H9 (cell line): ENCODE results near the gene CDR2L. TPM values are rescaled to one million over a fixed set of nuclear protein-coding genes. Genes with fewer than 3 reads are reported as not detected.
A peak's percentile ranks its signal among the peaks of the same experiment; 100 is the strongest.
"Not testable (repeated sequence)": the region's sequence is repeated elsewhere in the genome, so short reads cannot be mapped to it uniquely, and the experiment has no call there.

Experiments used
- DNase-seq: peaks from one replicate; pipeline ENCODE4 v3.0.0-alpha.2; 2017
- H2AFZ ChIP-seq: one replicate; pipeline ENCODE4 v1.6.1; 2013; ENCODE audit warnings: mild to moderate bottlenecking, low read length, control low read depth, moderate library complexity
- H2AK5ac ChIP-seq: 2 replicates; pipeline ENCODE4 v1.6.1; 2013; ENCODE audit warnings: low read length, control low read depth, mixed read lengths; ENCODE audit not compliant: insufficient read length
- H2BK120ac ChIP-seq: one replicate; pipeline ENCODE4 v1.6.1; 2013; ENCODE audit warnings: low read depth, mild to moderate bottlenecking, low read length, control low read depth, inconsistent platforms; ENCODE audit not compliant: poor library complexity, severe bottlenecking
- H2BK12ac ChIP-seq: 2 replicates; pipeline ENCODE4 v1.6.1; 2013; ENCODE audit warnings: low read length, control low read depth, mixed read lengths, low read depth; ENCODE audit not compliant: insufficient read length
- H2BK15ac ChIP-seq: 2 replicates; pipeline ENCODE4 v1.6.1; 2013; ENCODE audit warnings: low read depth, low read length, control low read depth
- H2BK20ac ChIP-seq: one replicate; pipeline ENCODE4 v1.6.1; 2013; ENCODE audit warnings: low read depth, mild to moderate bottlenecking, low read length, control low read depth, inconsistent platforms; ENCODE audit not compliant: poor library complexity, severe bottlenecking
- H2BK5ac ChIP-seq: 2 replicates; pipeline ENCODE4 v1.6.1; 2013; ENCODE audit warnings: low read length, control low read depth, mixed read lengths; ENCODE audit not compliant: insufficient read length
- H3K14ac ChIP-seq: 2 replicates; pipeline ENCODE4 v1.6.1; 2013; ENCODE audit warnings: low read length, control low read depth; ENCODE audit not compliant: insufficient read depth
- H3K18ac ChIP-seq: 2 replicates; pipeline ENCODE4 v1.6.1; 2013; ENCODE audit warnings: low read depth, mild to moderate bottlenecking, mixed read lengths, low read length, control low read depth; ENCODE audit not compliant: insufficient read length
- H3K23ac ChIP-seq: 2 replicates; pipeline ENCODE4 v1.6.1; 2013; ENCODE audit warnings: low read length, control low read depth, mixed read lengths, low read depth; ENCODE audit not compliant: insufficient read length
- H3K23me2 ChIP-seq: 2 replicates; pipeline ENCODE4 v1.6.1; 2013; ENCODE audit warnings: low read depth, mild to moderate bottlenecking, mixed read lengths, low read length, control low read depth; ENCODE audit not compliant: insufficient read length, poor library complexity, severe bottlenecking
- H3K27ac ChIP-seq: 2 replicates; pipeline ENCODE4 v1.5.1; 2013; ENCODE audit warnings: low read length, control low read depth, mixed read lengths, low read depth; ENCODE audit not compliant: insufficient read length
- H3K27me3 ChIP-seq: 2 replicates; pipeline ENCODE4 v1.6.1; 2013; ENCODE audit warnings: low read length, control low read depth, inconsistent platforms; ENCODE audit not compliant: insufficient read depth
- H3K4ac ChIP-seq: 2 replicates; pipeline ENCODE4 v1.6.1; 2013; ENCODE audit warnings: low read depth, mild to moderate bottlenecking, control low read depth, inconsistent platforms, low read length, moderate library complexity
- H3K4me1 ChIP-seq: 2 replicates; pipeline ENCODE4 v1.6.1; 2013; ENCODE audit warnings: low read length, control low read depth, inconsistent platforms; ENCODE audit not compliant: insufficient read depth
- H3K4me2 ChIP-seq: 2 replicates; pipeline ENCODE4 v1.6.1; 2013; ENCODE audit warnings: low read length, control low read depth, mixed read lengths; ENCODE audit not compliant: insufficient read length, insufficient read depth
- H3K56ac ChIP-seq: 2 replicates; pipeline ENCODE4 v1.6.1; 2013; ENCODE audit warnings: low read depth, mild to moderate bottlenecking, mixed read lengths, low read length, control low read depth; ENCODE audit not compliant: insufficient read length
- H3K79me1 ChIP-seq: 2 replicates; pipeline ENCODE4 v1.6.1; 2013; ENCODE audit warnings: low read depth, mild to moderate bottlenecking, moderate library complexity, low read length, control low read depth, inconsistent platforms; ENCODE audit not compliant: insufficient read depth, poor library complexity, severe bottlenecking
- H3K79me2 ChIP-seq: 2 replicates; pipeline ENCODE4 v1.6.1; 2013; ENCODE audit warnings: low read length, control low read depth, inconsistent platforms; ENCODE audit not compliant: insufficient read depth
- H3K9ac ChIP-seq: 2 replicates; pipeline ENCODE4 v1.6.1; 2013; ENCODE audit warnings: low read length, control low read depth, mixed read lengths; ENCODE audit not compliant: insufficient read length; ENCODE audit errors: extremely low read depth
- H3K9me3 ChIP-seq: one replicate; pipeline ENCODE4 v1.6.1; 2013; ENCODE audit warnings: low read depth, low read length, inconsistent platforms; ENCODE audit not compliant: control insufficient read depth
- H3T11ph ChIP-seq: one replicate; pipeline ENCODE4 v1.6.1; 2013; ENCODE audit warnings: mild to moderate bottlenecking, low read length, control low read depth, inconsistent platforms
- H4K20me1 ChIP-seq: one replicate; pipeline ENCODE4 v1.6.1; 2013; ENCODE audit not compliant: control insufficient read depth, insufficient read length, insufficient read depth
- H4K5ac ChIP-seq: 2 replicates; pipeline ENCODE4 v1.6.1; 2013; ENCODE audit warnings: low read depth, mild to moderate bottlenecking, mixed read lengths, low read length, control low read depth; ENCODE audit not compliant: insufficient read length
- H4K8ac ChIP-seq: replicated peaks from 2 replicates; pipeline ENCODE4 v1.6.1; 2013; ENCODE audit warnings: low read length, control low read depth, mixed read lengths, low read depth; ENCODE audit not compliant: insufficient read length
- H4K91ac ChIP-seq: 2 replicates; pipeline ENCODE4 v1.6.1; 2013; ENCODE audit warnings: low read depth, mild to moderate bottlenecking, moderate library complexity, mixed read lengths, low read length, control low read depth; ENCODE audit not compliant: insufficient read length
- H3K27ac Mint-ChIP-seq, 3 experiments: 2 replicates in 2 of 3; 3 replicates in 1 of 3; pipeline ENCODE4 v1.8.0; 2020 to 2021; ENCODE audit warnings: mixed read lengths in 3 of 3, mild to moderate bottlenecking in 1 of 3, moderate library complexity in 1 of 3
- H3K27me3 Mint-ChIP-seq: 2 replicates; pipeline ENCODE4 v1.8.0; 2021; ENCODE audit warnings: low read depth, mild to moderate bottlenecking, moderate library complexity, mixed read lengths
- H3K36me3 Mint-ChIP-seq, 3 experiments: 2 replicates in 2 of 3; 3 replicates in 1 of 3; pipeline ENCODE4 v1.8.0; 2020 to 2021; ENCODE audit warnings: low read depth in 3 of 3, mixed read lengths in 3 of 3; ENCODE audit not compliant: insufficient read depth in 1 of 3
- H3K4me1 Mint-ChIP-seq, 2 experiments: 2 replicates each; pipeline ENCODE4 v1.8.0; 2020; ENCODE audit warnings: mixed read lengths in 2 of 2
- H3K4me3 Mint-ChIP-seq, 2 experiments: 2 replicates in 1 of 2; 3 replicates in 1 of 2; pipeline ENCODE4 v1.8.0; 2020 to 2021; ENCODE audit warnings: mild to moderate bottlenecking in 2 of 2, mixed read lengths in 2 of 2, moderate library complexity in 1 of 2
- H3K9me3 Mint-ChIP-seq, 2 experiments: 2 replicates in 1 of 2; 3 replicates in 1 of 2; pipeline ENCODE4 v1.8.0; 2020; ENCODE audit warnings: mild to moderate bottlenecking in 2 of 2, mixed read lengths in 2 of 2, moderate library complexity in 1 of 2
- CTCF ChIP-seq: fragments of 200-600 bp; sonication (generic); conservative IDR thresholded peaks from 3 replicates; pipeline ENCODE4 v1.8.0; 2021; ENCODE audit warnings: antibody characterized with exemption, mild to moderate bottlenecking
- WGBS: extraction: QIAGEN DNeasy Blood & Tissue Kit; methylation state at CpG from one replicate; pipeline ENCODE4 v1.1.7; 2013; ENCODE audit warnings: missing lambda C conversion rate, low lambda C conversion rate, mixed read lengths; ENCODE audit not compliant: insufficient read length; ENCODE audit errors: extremely low coverage; 5-methylcytosine and 5-hydroxymethylcytosine counted together
- total RNA-seq: library from RNA; stranded (reverse); gene quantifications from 2 replicates; pipeline ENCODE4 v1.2.1, GENCODE V29; 2021

The CDR2L gene
- total RNA-seq, 1 experiment from 2014 or later: 23.3 TPM

DNA sequence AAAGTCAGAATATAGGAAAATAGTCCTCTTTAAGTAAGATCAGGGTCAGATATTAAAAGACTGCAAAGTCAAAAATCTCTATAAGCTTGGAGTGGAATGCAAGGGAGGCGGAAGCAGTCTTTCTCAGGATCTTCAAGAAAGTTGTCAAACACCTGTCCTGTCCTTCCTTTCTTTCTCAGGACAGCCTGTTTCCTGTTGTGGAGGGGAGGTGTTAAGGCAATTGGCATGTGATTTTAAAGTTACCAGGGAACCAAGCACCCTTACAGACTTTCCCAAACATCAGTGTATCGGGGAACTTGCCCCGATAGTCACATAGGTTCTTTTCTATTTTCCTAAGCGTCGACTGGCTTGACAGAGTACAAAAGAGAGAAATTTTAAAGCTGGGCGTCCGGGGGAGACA, 57.3 kb downstream of the CDR2L start:
- H2AK5ac ChIP-seq: no peak overlapping the region
- H3K27ac Mint-ChIP-seq: peak overlapping the region; percentile 87 to 96 (median 91)

DNA sequence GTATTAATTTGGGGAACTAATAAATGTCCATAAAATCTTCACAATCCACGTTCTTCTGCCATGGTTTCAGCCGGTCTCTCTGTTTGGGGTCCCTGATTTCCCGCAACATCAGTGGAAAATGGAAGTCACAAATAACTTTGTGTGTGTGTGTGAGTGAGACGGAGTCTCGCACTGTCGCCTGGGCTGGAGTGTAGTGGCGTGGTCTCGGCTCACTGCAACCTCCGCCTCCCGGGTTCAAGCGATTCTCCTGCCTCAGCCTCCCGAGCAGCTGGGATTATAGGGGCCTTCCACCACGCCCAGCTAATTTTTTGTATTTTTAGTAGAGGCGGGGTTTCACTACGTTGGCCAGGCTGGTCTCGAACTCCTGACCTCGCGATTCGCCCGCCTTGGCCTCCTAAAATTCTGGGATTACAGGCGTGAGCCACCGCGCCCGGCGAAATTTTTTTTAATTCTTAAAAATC, 58.5 kb downstream of the CDR2L start:
- not testable (repeated sequence) for H2AK5ac ChIP-seq, H4K91ac ChIP-seq, H2BK15ac ChIP-seq, H2BK12ac ChIP-seq, H3K18ac ChIP-seq, H3K4ac ChIP-seq, H3K14ac ChIP-seq, H3K27me3 ChIP-seq, H4K8ac ChIP-seq, H3T11ph ChIP-seq, H4K20me1 ChIP-seq, H3K23me2 ChIP-seq, H3K27me3 Mint-ChIP-seq, H3K9me3 ChIP-seq, DNase-seq, H3K56ac ChIP-seq, H3K4me1 ChIP-seq, H3K9me3 Mint-ChIP-seq, H3K27ac ChIP-seq, H4K5ac ChIP-seq, H3K79me1 ChIP-seq, H3K23ac ChIP-seq, H2BK120ac ChIP-seq, H2AFZ ChIP-seq, H2BK20ac ChIP-seq, H2BK5ac ChIP-seq
- H3K4me1 Mint-ChIP-seq: peaks cover 47 to 54% of the 10 kb centered on the region in 2 experiments
- H3K36me3 Mint-ChIP-seq: peaks cover 18 to 42% (median 30%) of the 10 kb centered on the region in 3 experiments; a peak in 6 of 7 replicates
- peak overlapping the region; percentile 85 to 96 (median 95) for H3K27ac Mint-ChIP-seq
- Histone ChIP-seq H3K9ac (peak overlapping the region; percentile 76), H3K4me2 (peak overlapping the region; percentile 55), H3K79me2 (peaks cover 13% of the 10 kb centered on the region; the same call in 1 of the 2 replicates)
- peak overlapping the region; percentile 96 to 98 for H3K4me3 Mint-ChIP-seq
- WGBS: no CpG with 5 or more reads among the region's 25 CpGs

More for the DNA sequence above, 57.3 kb downstream of the CDR2L start:
- H4K20me1 ChIP-seq: no peaks in the 10 kb centered on the region
- no peak overlapping the region for H3K56ac ChIP-seq
- H3K27ac ChIP-seq: peak overlapping the region; percentile 81
- no peaks in the 10 kb centered on the region for H3K9me3 ChIP-seq
- H3T11ph ChIP-seq: no peak overlapping the region
- peak overlapping the region; percentile 59 for H3K4me2 ChIP-seq
- no peak overlapping the region for H3K18ac ChIP-seq
- H3K4ac ChIP-seq: no peak overlapping the region
- no peak for TF ChIP-seq CTCF
- Mint-ChIP-seq H3K36me3 (peaks cover 27 to 42% (median 37%) of the 10 kb centered on the region in 3 experiments; a peak in 6 of 7 replicates), H3K4me1 (peaks cover 47 to 54% of the 10 kb centered on the region in 2 experiments), H3K4me3 (peak overlapping the region; percentile 96 to 98), H3K27me3 (no peaks in the 10 kb centered on the region), H3K9me3 (peaks cover 0 to 2% of the 10 kb centered on the region in 2 experiments; a peak in 1 of 5 replicates)
- H2BK20ac ChIP-seq: no peak overlapping the region
- H4K91ac ChIP-seq: no peak overlapping the region
- no peak for DNase-seq
- H3K14ac ChIP-seq: no peak overlapping the region
- H3K79me2 ChIP-seq: peaks cover 13% of the 10 kb centered on the region; the same call in 1 of the 2 replicates
- H3K9ac ChIP-seq: no peak overlapping the region
- H2AFZ ChIP-seq: no peak overlapping the region
- no peaks in the 10 kb centered on the region for H3K27me3 ChIP-seq
- H3K79me1 ChIP-seq: peaks cover 5% of the 10 kb centered on the region
- no peak overlapping the region for H2BK5ac ChIP-seq
- no peak overlapping the region for H2BK15ac ChIP-seq
- WGBS: no CpG with 5 or more reads among the region's 7 CpGs
- H3K23ac ChIP-seq: no peak overlapping the region
- H2BK12ac ChIP-seq: no peak overlapping the region
- H4K5ac ChIP-seq: no peak overlapping the region
- H2BK120ac ChIP-seq: no peak overlapping the region
- H3K4me1 ChIP-seq: peaks cover 7% of the 10 kb centered on the region; the same call in 1 of the 2 replicates
- no peak overlapping the region for H4K8ac ChIP-seq
- H3K23me2 ChIP-seq: peaks cover 6% of the 10 kb centered on the region
